Neural progenitor cell (in vitro differentiated cells): ENCODE measurements around the gene DIAPH2.

Experiments used
- EZH2 ChIP-seq: fragments of 200-600 bp; sonication (generic); IDR thresholded peaks from 2 replicates; pipeline ENCODE4 v1.6.1; 2017; ENCODE audit warnings: antibody characterized with exemption, mild to moderate bottlenecking, moderate library complexity
- EZH2phosphoT487 ChIP-seq: fragments of 200-600 bp; sonication (generic); IDR thresholded peaks from 2 replicates; pipeline ENCODE4 v1.6.1; 2017; ENCODE audit warnings: antibody characterized with exemption
- TF ChIP-seq, protein P1 (sequence below): fragments of 200-600 bp; sonication (generic); IDR thresholded peaks from 2 replicates; pipeline ENCODE4 v1.5.1; 2017; ENCODE audit warnings: antibody characterized with exemption, mild to moderate bottlenecking

- TF ChIP-seq, protein P1, sequence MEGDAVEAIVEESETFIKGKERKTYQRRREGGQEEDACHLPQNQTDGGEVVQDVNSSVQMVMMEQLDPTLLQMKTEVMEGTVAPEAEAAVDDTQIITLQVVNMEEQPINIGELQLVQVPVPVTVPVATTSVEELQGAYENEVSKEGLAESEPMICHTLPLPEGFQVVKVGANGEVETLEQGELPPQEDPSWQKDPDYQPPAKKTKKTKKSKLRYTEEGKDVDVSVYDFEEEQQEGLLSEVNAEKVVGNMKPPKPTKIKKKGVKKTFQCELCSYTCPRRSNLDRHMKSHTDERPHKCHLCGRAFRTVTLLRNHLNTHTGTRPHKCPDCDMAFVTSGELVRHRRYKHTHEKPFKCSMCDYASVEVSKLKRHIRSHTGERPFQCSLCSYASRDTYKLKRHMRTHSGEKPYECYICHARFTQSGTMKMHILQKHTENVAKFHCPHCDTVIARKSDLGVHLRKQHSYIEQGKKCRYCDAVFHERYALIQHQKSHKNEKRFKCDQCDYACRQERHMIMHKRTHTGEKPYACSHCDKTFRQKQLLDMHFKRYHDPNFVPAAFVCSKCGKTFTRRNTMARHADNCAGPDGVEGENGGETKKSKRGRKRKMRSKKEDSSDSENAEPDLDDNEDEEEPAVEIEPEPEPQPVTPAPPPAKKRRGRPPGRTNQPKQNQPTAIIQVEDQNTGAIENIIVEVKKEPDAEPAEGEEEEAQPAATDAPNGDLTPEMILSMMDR, result no peak
- TF ChIP-seq EZH2, result no peak
- TF ChIP-seq EZH2phosphoT487, result no peak
These were observed 239.9 kb downstream of the DIAPH2 start for GRCh38 chrX:96924581-96924980.
